ENCODE results near the gene PI16.

DNA sequence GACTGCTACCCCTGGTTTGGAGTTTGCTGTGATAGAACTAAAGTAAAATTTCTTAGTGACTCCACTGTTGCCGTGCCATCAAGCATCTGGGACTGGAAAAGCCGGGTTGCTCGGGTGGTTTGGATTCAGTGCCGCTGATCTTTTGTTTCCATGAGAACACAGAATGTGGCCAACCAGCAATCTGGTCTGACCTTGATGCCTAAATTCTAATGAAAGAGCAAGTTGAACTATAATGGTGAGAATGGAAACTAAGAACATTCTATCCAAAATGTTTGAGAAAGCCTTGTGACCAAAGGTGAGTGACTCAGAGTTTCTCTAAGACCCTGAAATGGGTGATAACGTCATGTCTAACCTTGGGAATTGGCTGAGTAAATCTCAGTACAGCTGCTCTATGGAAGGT lies 9.9 kb upstream of the PI16 start:
- no peak for TF ChIP-seq POLR2A (IDR thresholded peaks at IDR 0.05; ENCODE audit: low read depth, low read length)
- TF ChIP-seq POLR2AphosphoS5 (IDR thresholded peaks at IDR 0.05; ENCODE audit: low read depth, low read length) = no peak

Measured in GM12892 (cell line).